Stimulated activated CD8-positive, alpha-beta memory T cell treated with anti-CD3 and anti-CD28 coated beads, Interleukin-12 subunit alpha, Interleukin-12 subunit beta, amount 100 ng/mL, for 4 hours (primary cell): ENCODE data around the gene KRTAP10-1.

Source experiments
- DNase-seq: peaks from one replicate; pipeline ENCODE4 v3.0.0-alpha.2; 2020; ENCODE audit warnings: low read depth

Gene KRTAP10-1

GRCh38 chr21:44502171-44502958, 37.6 kb downstream of the KRTAP10-1 start:
- DNase-seq, result no peak

DNA sequence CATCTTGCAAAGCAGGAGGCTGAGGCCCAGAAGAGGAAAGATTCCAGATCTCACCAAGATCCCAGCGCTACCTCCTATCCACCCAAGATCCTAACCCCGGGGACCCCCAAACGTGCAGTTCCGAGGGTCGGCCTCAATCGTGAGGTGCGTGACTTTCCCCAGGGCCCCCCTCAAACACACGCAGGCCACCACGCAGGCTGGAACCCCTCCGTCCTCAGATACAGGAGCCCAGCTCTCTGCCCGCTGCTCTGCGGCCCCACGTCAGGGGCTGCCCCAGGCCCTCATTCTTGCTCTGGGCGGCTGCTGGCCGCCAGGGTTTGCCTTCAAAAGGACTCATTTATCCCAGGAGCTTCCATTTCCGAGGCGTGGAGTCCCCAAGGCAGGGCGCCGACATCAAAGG, 39.9 kb downstream of the KRTAP10-1 start:
- DNase-seq, result no peak

GRCh38 chr21:44499631-44500030, 40.4 kb downstream of the KRTAP10-1 start:
- no peak for DNase-seq

GRCh38 chr21:44499211-44499560, 40.8 kb downstream of the KRTAP10-1 start:
- DNase-seq, result no peak

DNA sequence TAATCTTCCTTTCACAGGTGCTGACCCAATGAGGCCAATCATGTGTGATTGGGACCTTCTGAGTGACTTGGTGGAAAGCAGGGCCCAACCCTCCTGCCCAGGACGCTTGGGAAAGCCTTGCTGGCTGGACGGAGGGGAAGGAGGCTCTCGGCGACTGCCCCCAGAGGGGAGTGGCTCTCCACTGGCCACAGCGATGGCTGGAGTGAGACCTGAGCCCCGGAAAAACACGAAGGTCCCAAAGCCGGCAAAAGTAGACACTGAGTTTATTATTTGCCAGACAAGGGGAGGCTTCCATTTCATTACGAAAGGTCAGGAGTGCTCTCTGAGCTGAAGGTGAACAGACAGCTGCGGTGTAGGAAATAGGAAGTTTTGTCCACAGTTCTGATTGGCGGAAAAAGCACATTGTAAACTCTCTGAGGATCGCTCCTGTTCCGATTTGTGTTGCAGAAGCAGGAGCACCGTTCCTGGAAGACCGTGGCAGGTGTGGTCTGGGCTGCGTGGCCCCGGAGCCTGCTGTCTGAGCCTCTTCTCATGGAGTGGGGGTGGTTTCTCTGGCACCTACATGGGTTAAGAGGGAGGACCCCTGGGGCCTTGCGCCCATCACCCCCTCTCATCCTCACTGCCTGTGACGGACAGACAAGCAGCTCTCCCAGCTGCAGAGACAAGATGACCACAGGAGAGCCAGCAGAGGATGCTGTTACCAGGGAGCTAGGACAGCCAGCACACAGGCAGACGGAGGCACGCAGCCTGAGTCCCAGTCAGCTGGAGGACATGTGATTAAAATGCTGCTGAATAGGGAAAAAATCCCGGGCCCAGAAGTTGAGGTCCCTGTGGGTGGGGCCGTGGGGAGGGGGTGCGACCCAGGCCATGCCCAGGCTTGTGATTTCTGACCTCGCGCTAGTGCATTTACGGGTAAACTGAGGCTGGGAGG, 41.5 kb downstream of the KRTAP10-1 start:
- DNase-seq, result no peak

GRCh38 chr21:44497703-44498126, 42.3 kb downstream of the KRTAP10-1 start:
- DNase-seq, result no peak

- DNase-seq, result no peak
These were observed 43.1 kb downstream of the KRTAP10-1 start for GRCh38 chr21:44496564-44497550.

DNA sequence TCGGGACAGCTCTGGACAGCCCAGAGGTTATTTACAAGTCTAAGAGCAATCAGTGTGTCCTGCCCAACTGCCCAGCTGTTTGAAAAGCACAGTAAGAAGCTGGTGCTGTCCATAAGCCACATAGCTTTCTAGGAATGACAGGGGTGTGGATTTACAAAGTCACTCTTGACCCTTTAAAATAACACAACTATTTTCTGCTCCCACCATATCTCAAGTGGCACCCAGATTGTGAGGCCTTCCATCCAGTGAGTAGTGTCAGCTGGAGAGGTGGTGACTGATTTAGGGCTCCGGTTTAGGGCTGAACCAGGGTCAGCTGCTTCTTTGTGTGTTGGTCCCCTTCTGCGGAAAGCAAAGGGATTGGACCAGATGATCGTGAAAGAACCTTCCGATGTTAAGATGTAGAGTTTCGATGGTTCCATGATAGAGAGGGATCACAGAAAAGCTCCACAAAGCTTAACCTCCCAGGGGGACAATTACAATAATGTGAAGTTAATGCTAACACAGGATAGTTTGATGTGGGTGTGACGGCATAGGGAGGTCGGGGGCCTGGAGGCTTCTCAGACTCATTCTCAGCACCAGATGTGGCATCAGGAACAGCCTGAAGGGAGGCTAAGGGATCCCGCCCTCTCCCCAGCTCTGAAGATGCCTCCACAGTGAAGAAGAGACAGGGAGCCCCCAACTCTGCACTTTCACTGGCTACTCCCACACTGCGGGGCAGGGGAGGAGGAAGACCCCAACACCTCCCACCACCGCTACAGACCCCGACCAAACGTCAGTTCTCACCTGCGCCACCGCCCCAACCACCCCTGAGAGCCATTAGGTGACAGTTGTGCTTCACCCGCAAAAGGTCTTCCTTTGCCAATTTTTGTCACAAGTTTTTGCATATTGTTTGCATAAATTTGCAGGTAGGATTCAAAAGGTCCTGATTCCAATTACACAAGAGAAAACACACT, 44.1 kb downstream of the KRTAP10-1 start:
- no peak for DNase-seq

GRCh38 chr21:44494956-44495355, 45.0 kb downstream of the KRTAP10-1 start:
- no peak for DNase-seq

GRCh38 chr21:44494418-44494817, 45.6 kb downstream of the KRTAP10-1 start:
- no peak for DNase-seq

- DNase-seq, result no peak
These were observed 47.2 kb downstream of the KRTAP10-1 start for GRCh38 chr21:44492567-44493385.

DNA sequence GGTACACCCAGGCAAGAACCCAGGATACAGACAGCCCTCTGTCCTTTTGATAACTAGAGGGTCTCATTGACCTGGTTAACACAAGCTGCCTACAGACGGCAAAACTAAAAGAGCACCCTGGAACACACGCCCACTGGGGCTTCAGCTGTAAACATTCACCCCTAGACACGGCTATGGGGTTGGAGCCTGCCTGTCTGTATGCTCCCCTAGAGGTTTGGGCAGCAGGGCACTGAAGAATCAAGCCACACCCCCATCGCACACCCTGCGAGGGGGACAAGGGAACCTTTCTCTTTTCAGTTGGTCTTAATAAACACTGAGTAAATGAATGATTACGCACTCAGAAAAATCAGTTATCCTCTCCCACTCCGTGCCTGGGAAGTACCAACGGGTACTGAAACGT, 49.2 kb downstream of the KRTAP10-1 start:
- no peak for DNase-seq

DNA sequence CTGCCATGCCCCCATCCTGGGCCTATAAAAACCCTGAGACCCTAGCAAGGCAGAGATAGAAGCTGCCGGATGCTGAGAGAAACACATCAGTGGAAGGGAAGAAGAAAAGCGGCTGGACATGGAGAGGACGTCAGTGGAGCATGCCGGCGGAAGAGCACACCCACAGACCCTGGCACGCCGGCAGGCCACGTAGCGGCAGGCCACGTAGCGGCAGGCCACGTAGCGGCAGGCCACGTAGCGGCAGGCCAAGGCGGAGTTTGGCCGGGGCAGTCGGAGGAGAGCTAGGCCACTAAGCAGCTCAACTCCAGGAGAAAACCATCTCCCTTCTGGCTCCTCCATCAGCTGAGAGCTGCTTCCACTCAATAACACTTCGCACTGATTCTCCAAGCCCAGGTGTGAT, 49.6 kb downstream of the KRTAP10-1 start:
- DNase-seq, result no peak

- DNase-seq, result no peak
These were observed 50.0 kb downstream of the KRTAP10-1 start for GRCh38 chr21:44489962-44490361.
